K562 (cell line): ENCODE data around the gene PAFAH2. TPM values are rescaled to one million over a fixed set of nuclear protein-coding genes. Genes with fewer than 3 reads are reported as not detected.

Experiments used
- BMI1 ChIP-seq: fragments of 150-350 bp; IDR thresholded peaks from 2 replicates; pipeline ENCODE4 v1.6.1; 2014; ENCODE audit warnings: low read length
- CBX3 ChIP-seq, 2 experiments: IDR thresholded peaks; 1 replicate in 1 of 2; 2 replicates in 1 of 2; pipeline ENCODE4 v1.6.1; 2012; ENCODE audit warnings: inconsistent platforms in 2 of 2, low read length in 2 of 2, borderline replicate concordance in 1 of 2, control low read depth in 1 of 2
- ESRRA ChIP-seq: fragments of 450-650 bp; IDR thresholded peaks from 2 replicates; pipeline ENCODE4 v1.6.1; 2014; ENCODE audit warnings: low read depth, mild to moderate bottlenecking, moderate library complexity, borderline replicate concordance
- KAT7 ChIP-seq: sonication (generic); formaldehyde crosslinking; IDR thresholded peaks from 2 replicates; pipeline ENCODE4 v1.8.0; 2022; ENCODE audit warnings: missing genetic modification reagents, mild to moderate bottlenecking, borderline replicate concordance
- NFRKB ChIP-seq: fragments of 450-650 bp; IDR thresholded peaks from 2 replicates; pipeline ENCODE4 v1.6.1; 2016; ENCODE audit warnings: low read depth
- PHB ChIP-seq: fragments of 250-450 bp; sonication (Bioruptor Pico); IDR thresholded peaks from 2 replicates; pipeline ENCODE4 v1.5.0; 2021
- PHF8 ChIP-seq: fragments of 200-600 bp; sonication (generic); IDR thresholded peaks from 2 replicates; pipeline ENCODE4 v1.6.1; 2012; ENCODE audit warnings: mixed run types, mild to moderate bottlenecking, inconsistent platforms, low read length, moderate library complexity, borderline replicate concordance
- RUNX1 ChIP-seq: sonication (generic); IDR thresholded peaks from 2 replicates; pipeline ENCODE4 v1.6.1; 2016; ENCODE audit warnings: antibody characterized with exemption, low read depth
- SUPT5H ChIP-seq: fragments of 450-650 bp; IDR thresholded peaks from 2 replicates; pipeline ENCODE4 v1.6.1; 2016
- TAF9B ChIP-seq: fragments of 450-650 bp; IDR thresholded peaks from 2 replicates; pipeline ENCODE4 v1.6.1; 2018; ENCODE audit warnings: mild to moderate bottlenecking; ENCODE audit not compliant: partially characterized antibody
- TBP ChIP-seq: optimal IDR thresholded peaks from 2 replicates; pipeline ENCODE3; 2011; ENCODE audit warnings: low read depth, low read length, improper control_type of control experiment
- TEAD4 ChIP-seq, 2 experiments: sonication (generic) in 1 of 2; formaldehyde crosslinking in 1 of 2; IDR thresholded peaks; 2 replicates each; pipeline versions ENCODE4 v1.6.1 to v1.8.0; 2012 to 2022; ENCODE audit warnings: borderline replicate concordance in 1 of 2, inconsistent platforms in 1 of 2, low read length in 1 of 2, mild to moderate bottlenecking in 1 of 2, missing genetic modification reagents in 1 of 2
- ZNF165 ChIP-seq: fragments of 250-450 bp; sonication (Bioruptor Pico); IDR thresholded peaks from 2 replicates; pipeline ENCODE4 v1.4.0; 2020; ENCODE audit warnings: borderline replicate concordance
- polyA plus RNA-seq, 8 experiments: library from polyadenylated mRNA; depleted of rRNA in 4 of 8; stranded (reverse) in 5 of 8; unstranded in 3 of 8; fragments of >200 nt; fragmentation: Nextera tagmentation in 2 of 8; fragmentation: Illumina TruSeq in 1 of 8; extraction: Ambion mirVana in 2 of 8; extraction: Trizol in 1 of 8; gene quantifications; 2 replicates each; pipeline versions ENCODE4 v1.2.1 to v1.2.3, GENCODE V29; 2011 to 2014; ENCODE audit warnings: inconsistent platforms in 1 of 8, missing spikeins in 1 of 8
- total RNA-seq, 7 experiments: library from RNA; depleted of rRNA in 6 of 7; stranded (reverse); fragments of >200 nt in 6 of 7; fragmentation: Illumina TruSeq in 2 of 7; extraction: Trizol in 2 of 7; gene quantifications; 2 replicates each; pipeline versions ENCODE4 v1.2.1 to v1.2.3, GENCODE V29; 2011 to 2021; ENCODE audit warnings: low replicate concordance in 1 of 7
- TF ChIP-seq, protein P1 (sequence below): fragments of 250-450 bp; sonication (Bioruptor Pico); IDR thresholded peaks from 2 replicates; pipeline ENCODE4 v1.5.0; 2021
- TF ChIP-seq, protein P2 (sequence below), 2 experiments: fragments of 250-450 bp in 1 of 2; fragments of 450-650 bp in 1 of 2; sonication (Bioruptor Pico) in 1 of 2; IDR thresholded peaks; 2 replicates each; pipeline versions ENCODE4 v1.6.1 to v1.8.0; 2016 to 2021; ENCODE audit warnings: mild to moderate bottlenecking in 2 of 2, moderate library complexity in 2 of 2, missing compliant biosample characterization in 1 of 2, missing genetic modification characterization in 1 of 2
- TF ChIP-seq, protein P3 (sequence below): sonication (generic); formaldehyde crosslinking; IDR thresholded peaks from 2 replicates; pipeline ENCODE4 v1.8.0; 2022; ENCODE audit warnings: mild to moderate bottlenecking, low read depth, missing genetic modification reagents
- TF ChIP-seq, protein P4 (sequence below): fragments of 450-650 bp; formaldehyde crosslinking; IDR thresholded peaks from 2 replicates; pipeline ENCODE4 v1.4.0; 2022; ENCODE audit warnings: mild to moderate bottlenecking, moderate library complexity
- TF ChIP-seq, protein P5 (sequence below): sonication (generic); formaldehyde crosslinking; IDR thresholded peaks from 2 replicates; pipeline ENCODE4 v1.8.0; 2022; ENCODE audit warnings: missing genetic modification reagents, mild to moderate bottlenecking, borderline replicate concordance

PAFAH2 gene
- total and polyA plus RNA-seq, 9 of the 15 experiments (the other 6 are each of a cell fraction or from before 2014, with no cell fraction given), result 4.2 to 10.9 (median 6.8) TPM

DNA sequence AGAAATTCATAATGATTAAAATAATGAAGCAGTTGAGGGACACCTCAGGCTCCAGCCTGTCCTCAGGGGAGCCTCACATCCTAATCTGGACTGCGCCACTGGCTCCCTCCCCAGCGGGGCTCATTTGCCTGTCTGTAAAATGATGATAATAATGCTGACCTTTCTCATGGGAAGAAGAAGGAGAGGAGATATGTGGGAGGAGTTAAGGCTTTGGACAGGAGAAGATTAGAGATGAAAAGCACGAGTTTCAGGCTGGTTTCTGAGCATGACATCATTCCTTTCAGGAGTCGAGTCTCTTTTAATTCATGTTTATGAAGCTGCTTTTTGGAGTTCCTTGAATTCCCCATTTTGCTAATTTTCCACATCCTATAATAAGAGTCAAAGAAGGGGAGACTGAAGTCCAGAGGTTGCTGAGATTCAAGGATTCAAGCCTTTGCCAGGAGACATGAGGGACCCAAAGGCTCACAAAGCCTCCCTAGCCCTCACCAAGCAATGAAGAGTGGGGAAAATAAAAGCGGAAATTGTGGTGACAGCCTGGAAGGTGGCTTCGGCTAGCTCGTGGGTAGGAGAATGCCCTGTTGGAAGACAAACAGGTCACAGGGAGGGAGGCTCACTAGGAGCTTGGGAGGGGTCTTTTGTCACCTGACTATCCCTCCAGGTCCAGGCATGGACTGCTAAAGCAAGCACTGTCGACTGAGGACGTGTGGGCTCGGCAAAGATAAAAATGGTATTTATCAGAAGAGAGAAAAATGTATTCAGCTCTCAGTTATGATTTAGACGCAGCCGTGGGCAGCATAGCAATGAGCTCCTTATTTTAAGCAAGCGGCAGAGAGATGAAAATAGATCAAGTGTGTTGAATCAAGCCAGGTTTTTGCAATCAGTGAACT is 64.1 kb downstream of the PAFAH2 start (continued):
- TF ChIP-seq, protein P1, sequence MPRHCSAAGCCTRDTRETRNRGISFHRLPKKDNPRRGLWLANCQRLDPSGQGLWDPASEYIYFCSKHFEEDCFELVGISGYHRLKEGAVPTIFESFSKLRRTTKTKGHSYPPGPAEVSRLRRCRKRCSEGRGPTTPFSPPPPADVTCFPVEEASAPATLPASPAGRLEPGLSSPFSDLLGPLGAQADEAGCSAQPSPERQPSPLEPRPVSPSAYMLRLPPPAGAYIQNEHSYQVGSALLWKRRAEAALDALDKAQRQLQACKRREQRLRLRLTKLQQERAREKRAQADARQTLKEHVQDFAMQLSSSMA (CRISPR knock-in tag), result no peak
- TF ChIP-seq SUPT5H (no peak), TAF9B (no peak), KAT7 (CRISPR knock-in tag) (peak; percentile 81; the same call in 1 of the 2 replicates), ZNF165 (CRISPR knock-in tag) (no peak), PHF8 (peak; percentile 28; the same call in 1 of the 2 replicates), TEAD4 (IDR thresholded peaks at IDR 0.05; ENCODE audit: low read length) (peak; percentile 92), TEAD4 (CRISPR knock-in tag; IDR thresholded peaks at IDR 0.05; ENCODE audit: borderline replicate concordance) (no peak), RUNX1 (no peak), TBP (peak; percentile 87), BMI1 (no peak), PHB (CRISPR knock-in tag) (no peak), NFRKB (peak; percentile 91), ESRRA (peak; percentile 94), CBX3 (IDR thresholded peaks at IDR 0.05; ENCODE audit: borderline replicate concordance in 1 of 2, low read length in 2 of 2) (peak in 1 of 2 experiments; percentile 71; a peak in 2 of 3 replicates)
- TF ChIP-seq, protein P2, sequence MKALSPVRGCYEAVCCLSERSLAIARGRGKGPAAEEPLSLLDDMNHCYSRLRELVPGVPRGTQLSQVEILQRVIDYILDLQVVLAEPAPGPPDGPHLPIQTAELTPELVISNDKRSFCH (CRISPR knock-in tag; IDR thresholded peaks at IDR 0.05), result no peak
- TF ChIP-seq, protein P2 (tag; IDR thresholded peaks at IDR 0.05), result peak; percentile 96
- TF ChIP-seq, protein P3, sequence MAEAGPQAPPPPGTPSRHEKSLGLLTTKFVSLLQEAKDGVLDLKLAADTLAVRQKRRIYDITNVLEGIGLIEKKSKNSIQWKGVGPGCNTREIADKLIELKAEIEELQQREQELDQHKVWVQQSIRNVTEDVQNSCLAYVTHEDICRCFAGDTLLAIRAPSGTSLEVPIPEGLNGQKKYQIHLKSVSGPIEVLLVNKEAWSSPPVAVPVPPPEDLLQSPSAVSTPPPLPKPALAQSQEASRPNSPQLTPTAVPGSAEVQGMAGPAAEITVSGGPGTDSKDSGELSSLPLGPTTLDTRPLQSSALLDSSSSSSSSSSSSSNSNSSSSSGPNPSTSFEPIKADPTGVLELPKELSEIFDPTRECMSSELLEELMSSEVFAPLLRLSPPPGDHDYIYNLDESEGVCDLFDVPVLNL (CRISPR knock-in tag), result no peak
- TF ChIP-seq, protein P4, sequence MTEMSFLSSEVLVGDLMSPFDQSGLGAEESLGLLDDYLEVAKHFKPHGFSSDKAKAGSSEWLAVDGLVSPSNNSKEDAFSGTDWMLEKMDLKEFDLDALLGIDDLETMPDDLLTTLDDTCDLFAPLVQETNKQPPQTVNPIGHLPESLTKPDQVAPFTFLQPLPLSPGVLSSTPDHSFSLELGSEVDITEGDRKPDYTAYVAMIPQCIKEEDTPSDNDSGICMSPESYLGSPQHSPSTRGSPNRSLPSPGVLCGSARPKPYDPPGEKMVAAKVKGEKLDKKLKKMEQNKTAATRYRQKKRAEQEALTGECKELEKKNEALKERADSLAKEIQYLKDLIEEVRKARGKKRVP, result peak; percentile 78
- TF ChIP-seq, protein P5, sequence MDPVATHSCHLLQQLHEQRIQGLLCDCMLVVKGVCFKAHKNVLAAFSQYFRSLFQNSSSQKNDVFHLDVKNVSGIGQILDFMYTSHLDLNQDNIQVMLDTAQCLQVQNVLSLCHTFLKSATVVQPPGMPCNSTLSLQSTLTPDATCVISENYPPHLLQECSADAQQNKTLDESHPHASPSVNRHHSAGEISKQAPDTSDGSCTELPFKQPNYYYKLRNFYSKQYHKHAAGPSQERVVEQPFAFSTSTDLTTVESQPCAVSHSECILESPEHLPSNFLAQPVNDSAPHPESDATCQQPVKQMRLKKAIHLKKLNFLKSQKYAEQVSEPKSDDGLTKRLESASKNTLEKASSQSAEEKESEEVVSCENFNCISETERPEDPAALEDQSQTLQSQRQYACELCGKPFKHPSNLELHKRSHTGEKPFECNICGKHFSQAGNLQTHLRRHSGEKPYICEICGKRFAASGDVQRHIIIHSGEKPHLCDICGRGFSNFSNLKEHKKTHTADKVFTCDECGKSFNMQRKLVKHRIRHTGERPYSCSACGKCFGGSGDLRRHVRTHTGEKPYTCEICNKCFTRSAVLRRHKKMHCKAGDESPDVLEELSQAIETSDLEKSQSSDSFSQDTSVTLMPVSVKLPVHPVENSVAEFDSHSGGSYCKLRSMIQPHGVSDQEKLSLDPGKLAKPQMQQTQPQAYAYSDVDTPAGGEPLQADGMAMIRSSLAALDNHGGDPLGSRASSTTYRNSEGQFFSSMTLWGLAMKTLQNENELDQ, result no peak
